ENCODE results near the gene TMEFF2. TPM values are rescaled to one million over a fixed set of nuclear protein-coding genes. Genes with fewer than 3 reads are reported as not detected.

TMEFF2 gene
- total RNA-seq, 2 donors from 2014 or later: 0.09 TPM; not detected in 1

DNA sequence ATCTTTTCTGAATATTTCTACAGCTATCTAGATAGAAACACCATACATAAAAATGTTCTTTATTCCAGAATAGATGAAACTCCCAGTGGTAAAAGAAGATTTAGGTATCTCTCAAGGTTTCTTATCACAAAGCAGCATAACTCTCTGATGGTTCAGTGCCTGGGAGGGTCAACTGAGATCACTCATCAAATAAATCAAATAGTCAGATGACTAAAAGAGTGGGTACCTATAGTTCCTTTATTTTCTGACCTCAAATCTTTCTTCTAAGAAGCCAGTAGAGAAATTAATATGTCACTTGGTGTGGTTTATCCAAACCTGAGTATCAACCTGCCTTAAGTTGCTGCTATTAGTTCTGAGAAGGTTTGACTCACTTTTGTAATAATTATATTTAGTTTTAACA lies 120.9 kb downstream of the TMEFF2 start:
- no peaks in the 10 kb centered on the region for H3K4me1 ChIP-seq (ENCODE audit: control insufficient read depth, insufficient read depth, low read length)
- Mint-ChIP-seq H3K4me3 (no peak overlapping the region), H3K4me1 (peaks cover 10% of the 10 kb centered on the region), H3K36me3 (ENCODE audit: low read depth) (no peaks in the 10 kb centered on the region), H3K27me3 (ENCODE audit: insufficient read depth) (no peaks in the 10 kb centered on the region), H3K27ac (no peak overlapping the region), H3K9me3 (no peaks in the 10 kb centered on the region)
- no peak for DNase-seq
- no peaks in the 10 kb centered on the region for H3K9me3 ChIP-seq (ENCODE audit: control insufficient read depth, low read length)
- H3K9ac ChIP-seq (ENCODE audit: extremely low read depth, low read length, poor library complexity, severe bottlenecking): no peak overlapping the region
- H3K27ac ChIP-seq (ENCODE audit: low read depth, low read length): no peak overlapping the region
- TF ChIP-seq, protein P1, sequence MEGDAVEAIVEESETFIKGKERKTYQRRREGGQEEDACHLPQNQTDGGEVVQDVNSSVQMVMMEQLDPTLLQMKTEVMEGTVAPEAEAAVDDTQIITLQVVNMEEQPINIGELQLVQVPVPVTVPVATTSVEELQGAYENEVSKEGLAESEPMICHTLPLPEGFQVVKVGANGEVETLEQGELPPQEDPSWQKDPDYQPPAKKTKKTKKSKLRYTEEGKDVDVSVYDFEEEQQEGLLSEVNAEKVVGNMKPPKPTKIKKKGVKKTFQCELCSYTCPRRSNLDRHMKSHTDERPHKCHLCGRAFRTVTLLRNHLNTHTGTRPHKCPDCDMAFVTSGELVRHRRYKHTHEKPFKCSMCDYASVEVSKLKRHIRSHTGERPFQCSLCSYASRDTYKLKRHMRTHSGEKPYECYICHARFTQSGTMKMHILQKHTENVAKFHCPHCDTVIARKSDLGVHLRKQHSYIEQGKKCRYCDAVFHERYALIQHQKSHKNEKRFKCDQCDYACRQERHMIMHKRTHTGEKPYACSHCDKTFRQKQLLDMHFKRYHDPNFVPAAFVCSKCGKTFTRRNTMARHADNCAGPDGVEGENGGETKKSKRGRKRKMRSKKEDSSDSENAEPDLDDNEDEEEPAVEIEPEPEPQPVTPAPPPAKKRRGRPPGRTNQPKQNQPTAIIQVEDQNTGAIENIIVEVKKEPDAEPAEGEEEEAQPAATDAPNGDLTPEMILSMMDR (conservative IDR thresholded peaks at IDR 0.05): no peak
- H3K27me3 ChIP-seq (ENCODE audit: control insufficient read depth, insufficient read depth, low read length, poor library complexity, severe bottlenecking): no peaks in the 10 kb centered on the region
- H3K36me3 ChIP-seq (ENCODE audit: control insufficient read depth, insufficient read depth, low read length): no peaks in the 10 kb centered on the region
- H3K4me3 ChIP-seq (ENCODE audit: low read length): no peak overlapping the region

DNA sequence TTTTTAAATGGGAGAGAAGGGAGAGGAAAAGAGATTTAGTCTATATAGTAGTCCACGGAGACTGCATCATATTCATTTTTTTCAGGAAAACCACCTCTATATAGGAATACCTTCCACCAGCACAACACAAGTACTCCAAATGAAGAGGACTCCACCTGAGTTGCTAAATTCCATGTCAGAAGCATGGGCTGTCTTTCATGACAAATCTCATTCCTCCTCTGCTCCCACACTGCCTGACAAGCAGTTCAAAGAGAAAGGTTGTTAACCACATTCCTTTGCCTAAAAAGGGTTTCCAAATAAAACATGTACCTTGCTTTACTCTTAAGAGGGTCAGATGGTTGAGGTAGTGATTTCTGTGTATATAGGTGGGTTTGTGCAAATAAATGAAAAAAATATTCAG lies 122.0 kb downstream of the TMEFF2 start:
- Histone ChIP-seq H3K27ac (ENCODE audit: low read depth, low read length) (no peak overlapping the region), H3K9ac (ENCODE audit: extremely low read depth, low read length, poor library complexity, severe bottlenecking) (no peak overlapping the region), H3K36me3 (ENCODE audit: control insufficient read depth, insufficient read depth, low read length) (no peaks in the 10 kb centered on the region), H3K9me3 (ENCODE audit: control insufficient read depth, low read length) (no peaks in the 10 kb centered on the region), H3K27me3 (ENCODE audit: control insufficient read depth, insufficient read depth, low read length, poor library complexity, severe bottlenecking) (no peaks in the 10 kb centered on the region), H3K4me3 (ENCODE audit: low read length) (no peak overlapping the region), H3K4me1 (ENCODE audit: control insufficient read depth, insufficient read depth, low read length) (no peaks in the 10 kb centered on the region)
- Mint-ChIP-seq H3K27ac (no peak overlapping the region), H3K4me3 (no peak overlapping the region), H3K27me3 (ENCODE audit: insufficient read depth) (no peaks in the 10 kb centered on the region), H3K4me1 (peaks cover 10% of the 10 kb centered on the region), H3K36me3 (ENCODE audit: low read depth) (no peaks in the 10 kb centered on the region), H3K9me3 (no peaks in the 10 kb centered on the region)
- WGBS, 2 experiments (ENCODE audit: insufficient coverage in 1 of 2, insufficient read length in 1 of 2): 91% methylated on average over 1 of the region's 1 CpG; no CpG with 5 or more reads in 1 of the 2 experiments
- DNase-seq: no peak
- TF ChIP-seq, protein P1 (conservative IDR thresholded peaks at IDR 0.05): no peak

DNA sequence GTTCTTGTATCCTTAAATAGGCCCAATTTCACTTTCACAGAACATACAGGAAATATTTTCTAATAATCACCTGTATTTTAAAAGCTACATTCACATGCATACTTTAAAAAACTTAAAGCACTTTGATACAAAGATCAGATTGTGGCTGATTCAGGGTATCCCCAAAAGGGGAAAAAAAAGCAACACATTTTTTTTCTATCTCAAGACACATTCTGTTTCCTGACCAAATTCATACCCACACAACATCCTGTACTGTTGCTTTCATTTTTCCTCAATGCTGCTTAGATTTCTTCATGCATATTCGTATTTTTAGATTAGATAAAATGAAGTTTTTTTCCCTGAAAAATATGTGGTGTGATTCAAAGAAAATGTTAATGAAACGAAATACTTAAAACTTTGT lies 122.5 kb downstream of the TMEFF2 start:
- Mint-ChIP-seq H3K4me3 (no peak overlapping the region), H3K9me3 (no peaks in the 10 kb centered on the region), H3K27ac (no peak overlapping the region), H3K36me3 (ENCODE audit: low read depth) (no peaks in the 10 kb centered on the region), H3K27me3 (ENCODE audit: insufficient read depth) (no peaks in the 10 kb centered on the region), H3K4me1 (peaks cover 10% of the 10 kb centered on the region)
- WGBS, 2 experiments (ENCODE audit: insufficient coverage in 1 of 2, insufficient read length in 1 of 2): 71 to 91% methylated on average over 1 to 2 of the region's 2 CpGs
- Histone ChIP-seq H3K27me3 (ENCODE audit: control insufficient read depth, insufficient read depth, low read length, poor library complexity, severe bottlenecking) (no peaks in the 10 kb centered on the region), H3K27ac (ENCODE audit: low read depth, low read length) (no peak overlapping the region), H3K9me3 (ENCODE audit: control insufficient read depth, low read length) (no peaks in the 10 kb centered on the region), H3K36me3 (ENCODE audit: control insufficient read depth, insufficient read depth, low read length) (no peaks in the 10 kb centered on the region), H3K9ac (ENCODE audit: extremely low read depth, low read length, poor library complexity, severe bottlenecking) (no peak overlapping the region), H3K4me1 (ENCODE audit: control insufficient read depth, insufficient read depth, low read length) (no peaks in the 10 kb centered on the region), H3K4me3 (ENCODE audit: low read length) (no peak overlapping the region)
- TF ChIP-seq, protein P1 (conservative IDR thresholded peaks at IDR 0.05): no peak
- DNase-seq: no peak
